GM21447 (cell line): ENCODE data around the gene TSPAN18.

Experiments
- ATAC-seq: cut with Tn5 transposase; IDR thresholded peaks from one replicate; pipeline ENCODE4 v1.9.1; 2021; ENCODE audit not compliant: unreplicated experiment

The TSPAN18 gene

GRCh38 chr11:44726283-44727113 lies at the start of gene TSPAN18:
TSPAN18 (plus strand) TSS chr11:44726962; CDS start chr11:44906417, 179,455 bp downstream.
- peak; percentile 88 for ATAC-seq

GRCh38 chr11:44680982-44681597 lies 45.7 kb upstream of the TSPAN18 start:
- no peak for ATAC-seq

- no peak for ATAC-seq
Observed at GRCh38 chr11:44681698-44682097, 45.1 kb upstream of the TSPAN18 start.

- ATAC-seq, result no peak
Observed at GRCh38 chr11:44684859-44685281, 41.9 kb upstream of the TSPAN18 start.

- no peak for ATAC-seq
Observed at GRCh38 chr11:44687388-44687787, 39.4 kb upstream of the TSPAN18 start.

GRCh38 chr11:44689265-44689664 lies 37.5 kb upstream of the TSPAN18 start:
- ATAC-seq, result no peak

- no peak for ATAC-seq
Observed at GRCh38 chr11:44690651-44691050, 36.1 kb upstream of the TSPAN18 start.

GRCh38 chr11:44692460-44692859 lies 34.3 kb upstream of the TSPAN18 start:
- ATAC-seq, result no peak

GRCh38 chr11:44693654-44694119 lies 33.1 kb upstream of the TSPAN18 start:
- ATAC-seq, result no peak

- ATAC-seq, result no peak
Observed at GRCh38 chr11:44694443-44694842, 32.3 kb upstream of the TSPAN18 start.

- ATAC-seq, result no peak
Observed at GRCh38 chr11:44695169-44695833, 31.5 kb upstream of the TSPAN18 start.

- ATAC-seq, result no peak
Observed at GRCh38 chr11:44698252-44698912, 28.4 kb upstream of the TSPAN18 start.

- no peak for ATAC-seq
Observed at GRCh38 chr11:44699497-44700408, 27.0 kb upstream of the TSPAN18 start.

- ATAC-seq, result no peak
Observed at GRCh38 chr11:44701276-44701675, 25.5 kb upstream of the TSPAN18 start.

- no peak for ATAC-seq
Observed at GRCh38 chr11:44702889-44703288, 23.9 kb upstream of the TSPAN18 start.

- no peak for ATAC-seq
Observed at GRCh38 chr11:44707094-44707493, 19.7 kb upstream of the TSPAN18 start.

- ATAC-seq, result no peak
Observed at GRCh38 chr11:44708009-44708408, 18.8 kb upstream of the TSPAN18 start.

GRCh38 chr11:44708523-44709280 lies 18.1 kb upstream of the TSPAN18 start:
- ATAC-seq, result no peak

GRCh38 chr11:44709281-44709562 lies 17.5 kb upstream of the TSPAN18 start:
- ATAC-seq, result no peak

- ATAC-seq, result no peak
Observed at GRCh38 chr11:44709966-44710365, 16.8 kb upstream of the TSPAN18 start.
